GM18508 (cell line): ENCODE data around the gene HADH.
"Not testable (repeated sequence)": the region's sequence is repeated elsewhere in the genome, so short reads cannot be mapped to it uniquely, and the experiment has no call there.

Source experiments
- ATAC-seq: cut with Tn5 transposase; IDR thresholded peaks from one replicate; pipeline ENCODE4 v1.9.1; 2021; ENCODE audit warnings: moderate number of reproducible peaks; ENCODE audit not compliant: insufficient read depth, unreplicated experiment

HADH gene

DNA sequence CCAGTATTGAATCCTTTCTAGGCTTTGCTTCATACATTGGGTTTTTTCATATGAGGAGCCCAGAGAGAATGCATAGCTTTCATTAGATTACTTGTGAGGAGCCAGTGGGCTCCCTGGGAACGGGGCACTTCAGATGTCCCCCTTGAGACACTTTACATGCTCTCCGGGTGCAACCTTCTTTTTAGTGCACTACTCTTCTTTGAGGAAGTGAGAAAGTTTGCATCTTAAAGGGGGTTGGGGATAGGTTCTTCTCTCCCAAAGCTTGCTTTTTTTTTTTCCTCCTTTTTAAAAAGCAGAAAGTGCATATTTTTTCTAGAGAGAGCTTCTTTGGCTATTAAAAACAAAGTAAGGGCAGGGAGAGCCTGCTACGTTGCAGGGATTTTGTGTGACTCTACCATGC lies 4.3 kb downstream of the HADH start:
- ATAC-seq: peak; percentile 33

- ATAC-seq: no peak
These were observed 5.2 kb downstream of the HADH start for GRCh38 chr4:107994894-107995293.

GRCh38 chr4:107996949-107997788 lies 7.5 kb downstream of the HADH start:
- no peak for ATAC-seq

DNA sequence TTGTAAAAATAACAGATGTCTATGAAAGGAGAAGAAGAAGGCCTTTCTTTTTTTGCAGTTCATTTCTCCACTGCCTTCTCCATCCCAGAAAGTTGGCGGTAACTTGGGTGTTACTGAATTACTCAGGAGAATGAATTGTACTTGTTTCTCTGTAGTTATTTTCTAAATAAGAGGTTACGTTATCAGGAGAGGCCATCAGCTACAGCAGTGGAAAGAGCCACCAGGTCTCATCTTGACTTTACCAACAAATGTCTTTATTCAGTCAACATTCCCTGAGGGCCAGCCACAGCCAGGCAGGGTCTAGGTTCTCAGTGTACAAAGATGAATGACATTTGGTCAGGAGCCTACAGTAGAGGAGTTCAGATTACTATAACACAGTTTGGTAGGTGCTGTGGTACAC lies 8.1 kb downstream of the HADH start:
- no peak for ATAC-seq

DNA sequence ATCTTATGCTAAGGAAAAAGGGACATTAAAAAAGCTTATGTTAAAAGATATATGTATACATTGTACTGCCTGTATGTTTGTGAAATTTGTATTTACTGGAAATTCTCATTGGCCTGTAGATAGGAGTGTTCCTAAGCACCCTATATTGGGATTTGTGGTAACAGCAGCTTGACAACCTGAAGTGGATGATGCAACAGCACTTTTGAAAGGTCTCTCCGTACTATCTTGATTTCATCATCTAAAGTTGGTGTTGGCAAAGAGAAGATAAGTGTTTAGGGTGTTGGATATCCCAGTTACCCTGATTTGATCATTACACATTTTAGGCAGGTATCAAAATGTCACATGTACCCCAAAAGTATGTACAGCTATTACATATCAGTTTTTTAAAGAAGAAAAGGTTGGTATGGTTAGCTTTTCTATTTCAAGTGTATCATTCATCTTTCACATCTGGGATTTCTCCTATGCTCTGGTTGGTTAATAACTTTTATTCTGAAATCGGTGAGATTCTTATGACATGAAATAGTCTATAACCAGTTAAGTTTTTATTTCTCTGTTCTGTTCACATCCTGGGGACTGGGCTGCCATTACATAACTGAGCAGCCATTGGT lies 10.3 kb downstream of the HADH start:
- no peak for ATAC-seq

- ATAC-seq: no peak
These were observed 11.9 kb downstream of the HADH start for GRCh38 chr4:108001540-108002135.

GRCh38 chr4:108003982-108004515 lies 14.4 kb downstream of the HADH start:
- ATAC-seq: no peak

GRCh38 chr4:108004646-108005045 lies 15.0 kb downstream of the HADH start:
- no peak for ATAC-seq

- ATAC-seq: no peak
These were observed 16.1 kb downstream of the HADH start for GRCh38 chr4:108005807-108006206.

DNA sequence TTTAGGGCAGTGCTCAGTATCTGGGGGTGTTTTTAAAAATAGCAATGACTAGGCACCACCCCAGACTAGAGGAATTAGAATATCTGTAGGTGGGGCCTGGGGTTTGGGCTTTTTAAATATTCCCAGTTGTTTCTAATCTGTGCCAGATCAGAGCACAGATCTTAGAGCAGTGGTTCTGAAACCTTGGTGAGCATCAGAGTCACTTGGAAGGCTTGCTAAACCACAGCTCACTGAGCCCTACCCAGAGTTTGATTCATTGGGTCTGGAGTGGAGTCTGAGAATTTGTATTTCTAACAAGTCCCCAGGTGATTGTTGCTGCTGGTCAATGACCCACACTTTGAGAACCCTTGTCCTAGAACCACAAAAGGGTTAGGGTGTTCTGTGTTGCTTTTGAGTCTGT lies 16.7 kb downstream of the HADH start:
- ATAC-seq: no peak

DNA sequence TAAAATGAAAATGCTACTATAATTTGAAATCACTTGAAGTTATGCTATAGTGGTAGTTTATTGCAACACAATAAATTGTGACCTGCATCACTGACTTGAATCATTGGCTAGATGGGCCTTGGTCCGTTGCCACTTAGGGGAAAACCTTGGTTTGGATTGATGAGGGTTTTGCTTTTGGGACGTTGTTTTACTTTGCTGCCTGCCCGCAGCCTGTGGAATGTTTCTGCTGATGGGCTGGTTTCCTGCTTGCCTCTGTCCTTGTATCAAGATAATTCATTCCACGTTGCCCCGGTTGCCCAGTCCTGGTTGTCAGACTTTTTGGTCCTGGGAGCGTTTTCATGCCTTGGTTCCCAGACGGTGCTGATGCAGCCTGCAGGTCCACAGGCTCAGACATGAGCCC lies 18.3 kb downstream of the HADH start:
- ATAC-seq: no peak

GRCh38 chr4:108008721-108009120 lies 19.0 kb downstream of the HADH start:
- no peak for ATAC-seq

DNA sequence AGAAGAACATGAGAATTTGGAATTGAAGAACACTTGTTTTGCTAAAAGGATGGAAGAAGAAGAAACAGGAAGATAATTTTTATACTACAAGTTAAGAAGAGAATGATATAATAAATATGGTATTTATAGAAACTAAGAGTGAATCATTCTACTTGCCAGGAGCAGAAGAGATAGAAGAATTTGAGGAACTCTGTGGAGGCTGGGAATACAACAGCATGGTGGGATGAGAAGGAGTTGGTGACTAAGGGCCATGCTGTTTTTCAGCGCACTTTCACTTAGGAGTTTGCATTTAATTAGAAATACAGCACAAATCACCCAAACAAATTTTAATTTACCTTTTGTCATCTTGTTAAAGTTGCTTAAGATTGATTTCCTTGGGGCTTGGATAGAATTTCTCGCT lies 20.5 kb downstream of the HADH start:
- ATAC-seq: no peak

- not testable (repeated sequence) for ATAC-seq
These were observed 22.7 kb downstream of the HADH start for GRCh38 chr4:108012382-108012781.

- ATAC-seq: no peak
These were observed 23.6 kb downstream of the HADH start for GRCh38 chr4:108013327-108013726.

DNA sequence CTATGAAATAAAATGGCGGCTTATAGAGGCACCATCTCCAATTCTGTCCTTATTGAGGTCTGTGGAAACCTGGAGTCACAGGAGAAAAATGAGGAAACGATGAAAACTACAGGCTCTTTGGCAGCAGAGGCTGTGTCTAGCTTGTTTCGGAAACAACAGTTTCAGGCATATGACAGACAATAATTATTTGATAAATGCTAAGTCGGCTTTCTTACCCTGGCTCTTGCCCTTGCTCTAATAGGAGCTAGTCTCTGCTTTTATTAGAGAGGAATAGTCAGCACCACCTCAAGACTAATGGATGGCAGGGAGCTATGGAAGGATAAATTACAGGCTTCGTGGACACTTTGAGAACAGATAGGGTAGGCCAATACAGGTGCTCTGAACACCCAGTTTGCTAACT lies 24.3 kb downstream of the HADH start:
- no peak for ATAC-seq

DNA sequence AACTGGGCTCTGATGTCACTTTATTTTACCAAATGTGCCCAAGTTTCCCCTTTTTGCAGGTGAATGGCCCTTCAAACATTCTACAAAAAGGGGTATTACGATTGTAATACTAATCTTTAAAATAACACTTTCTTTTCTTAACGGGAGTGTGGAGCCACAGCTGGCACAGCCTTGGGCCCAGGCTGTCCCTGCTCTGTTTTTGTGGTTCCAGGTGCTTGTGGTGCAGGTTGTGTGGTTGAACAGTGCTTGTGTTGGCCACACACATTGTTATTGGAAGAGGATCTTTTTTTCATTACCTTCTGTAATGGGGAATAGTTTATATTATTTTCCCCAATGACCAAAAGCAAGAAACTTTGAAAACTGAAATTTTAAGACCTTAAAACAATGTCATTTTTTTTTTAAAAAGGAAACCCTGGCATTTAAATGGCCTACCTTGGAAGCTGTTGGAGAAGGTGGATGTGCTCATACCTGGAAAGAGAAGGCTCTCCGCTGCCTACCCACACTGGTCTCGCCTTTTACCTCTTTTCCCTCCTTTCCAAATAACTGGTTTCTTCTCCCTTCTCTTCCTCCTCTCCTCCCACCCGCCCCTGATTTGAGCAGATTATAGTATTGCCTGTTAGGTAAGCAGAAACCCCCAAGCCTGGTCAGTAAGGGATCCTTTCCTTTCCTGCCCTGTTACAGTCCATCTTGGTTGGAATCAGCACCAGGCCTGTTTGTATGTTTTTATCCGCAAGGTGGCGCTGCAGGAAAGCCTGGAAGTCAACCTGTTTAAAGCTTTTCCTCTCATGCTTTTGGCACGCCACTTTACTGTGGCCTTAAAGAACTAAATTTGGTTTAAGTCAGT lies 28.6 kb downstream of the HADH start:
- ATAC-seq: no peak

- no peak for ATAC-seq
These were observed 29.1 kb downstream of the HADH start for GRCh38 chr4:108018884-108019187.

DNA sequence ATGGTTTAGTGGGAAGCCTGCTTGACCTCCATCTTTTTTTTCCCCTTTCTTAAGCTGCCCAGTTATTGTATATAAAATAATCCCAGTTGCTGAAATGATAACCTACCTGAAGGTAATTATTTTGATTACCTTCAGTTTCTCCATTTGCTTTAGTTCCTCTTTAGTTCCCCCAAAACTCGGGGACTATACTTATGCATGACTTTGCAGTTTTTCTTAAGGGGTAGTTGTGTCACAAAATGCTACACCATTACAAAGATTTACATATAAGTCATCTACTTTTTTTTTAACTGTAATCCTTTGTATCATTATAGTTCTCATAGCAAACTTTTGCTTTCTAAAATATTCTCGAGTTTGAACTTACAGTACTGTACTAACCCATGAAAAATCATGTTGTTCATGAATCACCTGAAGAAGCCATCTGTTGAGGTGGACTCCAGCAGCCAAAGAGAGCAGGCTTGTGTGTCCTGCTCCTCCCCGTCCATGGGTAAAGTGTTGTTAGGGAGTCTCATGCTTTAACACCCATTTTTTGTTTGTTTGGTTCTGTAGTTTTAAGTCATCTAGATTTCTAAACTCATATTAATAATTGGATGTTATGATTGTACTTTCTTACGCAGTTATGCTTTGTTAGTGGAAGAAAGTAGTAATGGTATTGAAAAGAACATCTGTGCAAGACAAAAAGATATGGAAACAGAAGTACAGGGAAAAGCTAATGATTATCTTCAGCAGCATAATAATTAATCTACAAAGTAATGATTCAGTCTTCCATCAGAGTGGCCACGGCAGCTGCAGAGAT lies 34.6 kb downstream of the HADH start:
- ATAC-seq: no peak

DNA sequence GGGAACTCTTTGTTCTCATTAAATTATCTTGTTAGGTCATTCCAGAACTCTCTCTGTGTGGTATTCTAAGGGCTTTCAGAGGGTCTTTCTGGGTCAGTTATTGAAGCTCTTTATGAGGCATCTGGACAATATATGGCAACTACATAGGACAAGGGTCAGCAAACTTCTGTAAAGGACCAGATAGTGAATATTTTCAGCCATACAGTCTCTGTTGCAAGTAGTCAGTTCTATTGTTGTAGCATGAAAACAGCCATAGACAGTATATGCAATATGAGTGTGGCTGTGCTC lies 35.1 kb downstream of the HADH start:
- ATAC-seq: no peak
